A549 treated with AZD9567 at 1 μM for 4 hours (cell line): Measurements from ENCODE around the gene DOLPP1. TPM values are rescaled to one million over a fixed set of nuclear protein-coding genes. Genes with fewer than 3 reads are reported as not detected.

Experiments
- total RNA-seq: library from RNA; stranded (reverse); fragments of 200-300 nt; extraction: Qiagen RNA extraction; gene quantifications from 5 replicates; pipeline ENCODE4 v1.2.3, GENCODE V29; 2022; ENCODE audit not compliant: insufficient read depth

The DOLPP1 gene, protein sequence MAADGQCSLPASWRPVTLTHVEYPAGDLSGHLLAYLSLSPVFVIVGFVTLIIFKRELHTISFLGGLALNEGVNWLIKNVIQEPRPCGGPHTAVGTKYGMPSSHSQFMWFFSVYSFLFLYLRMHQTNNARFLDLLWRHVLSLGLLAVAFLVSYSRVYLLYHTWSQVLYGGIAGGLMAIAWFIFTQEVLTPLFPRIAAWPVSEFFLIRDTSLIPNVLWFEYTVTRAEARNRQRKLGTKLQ
- total RNA-seq, result 19.8 to 21.8 TPM (median 20.1 TPM) in 5 replicates

DNA sequence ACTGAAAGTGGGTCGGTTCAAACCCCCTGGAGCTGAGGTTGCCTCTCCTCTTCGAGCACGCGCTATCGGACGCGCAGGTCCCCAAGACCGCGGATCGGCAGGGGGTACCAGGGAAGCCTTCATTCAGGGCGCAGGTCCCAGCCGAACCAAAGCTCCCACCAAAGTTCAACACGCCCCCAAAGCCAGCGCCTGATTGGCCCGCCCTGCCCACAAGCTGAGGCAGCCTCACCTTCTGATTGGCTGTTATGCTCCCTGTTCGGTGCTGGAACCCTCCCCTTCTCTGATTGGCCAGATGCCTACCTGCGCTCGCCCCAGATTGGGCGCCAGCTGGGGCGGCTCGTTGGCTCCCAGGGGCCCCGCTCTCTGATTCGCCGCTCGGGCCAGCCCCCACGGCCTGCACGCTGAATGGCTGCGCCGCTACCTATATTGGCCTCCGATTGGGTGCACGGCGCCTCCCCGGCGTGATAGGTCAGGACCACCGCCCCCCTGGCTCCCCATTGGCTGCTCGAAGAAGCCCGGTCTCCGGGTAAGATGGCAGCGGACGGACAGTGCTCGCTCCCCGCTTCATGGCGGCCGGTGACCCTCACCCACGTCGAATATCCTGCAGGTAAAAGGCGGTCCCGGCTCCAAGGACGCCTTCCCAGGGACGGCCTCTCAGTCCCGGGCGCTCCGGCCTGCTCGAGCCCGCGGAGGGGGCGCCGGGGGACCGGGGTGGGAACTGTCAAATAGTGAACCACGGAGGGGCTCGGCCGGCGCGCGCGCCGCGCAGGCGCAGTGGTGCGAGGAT, at the start of gene DOLPP1:
Gene DOLPP1, plus strand, starts transcription at position 511 of the 787 bp plus-strand sequence. Its CDS starts 21 bp downstream, at position 532.

DNA sequence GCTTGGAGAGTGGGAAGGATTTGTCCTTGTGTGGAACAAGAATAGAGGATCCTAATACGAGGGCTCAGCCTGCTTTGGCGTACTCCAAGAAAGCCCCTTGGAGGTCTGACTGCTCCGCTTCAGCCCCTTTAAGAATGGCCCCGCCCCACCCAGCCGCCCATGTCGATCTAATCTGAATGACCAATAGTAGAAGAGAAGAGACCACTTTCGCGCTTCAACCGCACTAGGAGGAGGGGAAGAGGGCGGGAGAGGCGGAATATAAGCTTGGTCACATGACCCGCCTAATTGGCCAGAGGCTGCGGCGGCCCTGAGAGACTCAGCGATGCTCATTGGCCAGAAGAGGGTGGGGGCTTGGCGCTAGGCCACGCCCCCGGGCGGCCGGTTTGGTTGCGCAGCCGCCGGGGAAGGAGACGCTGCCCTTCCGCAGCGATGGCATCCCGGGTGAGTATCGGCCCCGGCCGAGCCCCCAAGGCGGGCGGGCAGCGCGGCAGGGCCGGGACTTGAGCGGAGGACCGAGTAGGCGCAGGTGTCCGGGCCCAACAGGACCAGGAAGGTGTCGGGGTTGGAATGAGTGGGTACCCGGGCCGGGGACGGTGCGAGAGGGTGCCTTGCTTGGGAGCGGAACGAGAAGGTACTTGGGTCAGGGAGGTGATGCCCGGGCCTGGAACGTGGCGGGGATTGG, 44.5 kb upstream of the DOLPP1 start, which contains the start of gene MIGA2:
Gene MIGA2, plus strand, starts transcription at position 386 of the 682 bp plus-strand sequence. CDS start 3,969 bp downstream, outside the sequence.

DNA sequence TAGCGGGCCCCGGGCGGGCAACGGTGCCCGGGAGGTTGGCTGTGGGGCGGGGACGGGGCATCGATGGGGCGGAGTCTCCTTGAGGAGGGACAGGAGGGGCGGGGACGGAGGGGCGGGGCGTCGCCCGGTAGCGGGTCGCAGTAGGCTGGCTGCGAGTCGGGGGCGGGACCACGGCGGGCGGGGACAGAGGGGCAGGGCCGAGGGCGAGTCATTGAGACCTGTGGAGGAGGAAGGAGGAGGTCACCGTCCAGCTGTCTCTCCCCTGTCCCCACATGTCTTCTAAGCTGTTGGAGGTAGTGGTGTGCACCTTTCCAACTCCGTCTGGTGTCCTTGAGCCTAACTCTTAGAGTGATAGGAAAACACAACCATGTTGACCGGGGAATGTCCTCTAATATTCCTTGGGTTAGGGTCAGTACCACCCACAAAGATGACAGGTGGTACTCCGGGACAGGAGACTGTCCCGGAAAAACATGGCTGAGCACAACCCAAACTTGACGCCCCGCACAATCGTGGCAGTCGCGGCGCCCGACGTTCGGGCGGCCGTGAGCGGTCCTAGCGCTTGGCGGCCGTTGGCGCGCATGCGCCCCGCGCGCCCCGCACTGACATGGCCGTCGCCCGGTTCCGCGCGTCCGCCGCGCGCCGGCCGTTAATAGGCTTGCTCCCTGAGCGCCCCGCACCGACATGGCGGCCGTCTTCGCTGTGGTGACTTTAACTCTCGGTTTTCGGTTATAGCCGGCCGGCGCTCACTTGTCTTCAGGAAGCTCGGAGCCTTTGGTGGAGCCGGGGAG, 30.0 kb downstream of the DOLPP1 start, which contains the start of the genes CRAT and PTPA:
Gene CRAT, minus strand, starts transcription at position 54 of the 788 bp plus-strand sequence. CDS start 284 bp downstream, outside the sequence.
Gene PTPA, plus strand, starts transcription at position 676 of the 788 bp plus-strand sequence. CDS start 186 bp downstream, outside the sequence.

Other genes with a start within 250 kb of the DOLPP1 start
- gene KYAT1, start 199.2 kb upstream of the DOLPP1 start, total RNA-seq, result 10.6 to 17.9 TPM (median 11.7 TPM) in 5 replicates
- gene LRRC8A, start 199.0 kb upstream of the DOLPP1 start, total RNA-seq, result 75.4 to 98.6 TPM (median 92.6 TPM) in 5 replicates
- gene PHYHD1, start 160.1 kb upstream of the DOLPP1 start, total RNA-seq, result 0.15 to 0.24 TPM in 2 of 5 replicates, not detected in the others
- 26.2 to 39.9 TPM (median 37.0 TPM) in 5 replicates for gene DOLK, start 133.5 kb upstream of the DOLPP1 start, total RNA-seq
- 37.7 to 54.3 TPM (median 41.8 TPM) in 5 replicates for gene NUP188, start 133.4 kb upstream of the DOLPP1 start, total RNA-seq
- 42.4 to 59.2 TPM (median 56.2 TPM) in 5 replicates for gene SH3GLB2, start 52.8 kb upstream of the DOLPP1 start, total RNA-seq
- gene MIGA2, start 44.5 kb upstream of the DOLPP1 start, total RNA-seq, result 11.1 to 18.2 TPM (median 16.4 TPM) in 5 replicates
- 29.3 to 31.6 TPM (median 31.5 TPM) in 5 replicates for gene CRAT, start 29.7 kb downstream of the DOLPP1 start, total RNA-seq
- 105 to 132 TPM (median 120 TPM) in 5 replicates for gene PTPA, start 30.3 kb downstream of the DOLPP1 start, total RNA-seq
- gene IER5L, start 97.2 kb downstream of the DOLPP1 start, total RNA-seq, result 27.7 to 48.9 TPM (median 47.5 TPM) in 5 replicates